ENCODE data around the gene SUMO2. TPM values are rescaled to one million over a fixed set of nuclear protein-coding genes. Genes with fewer than 3 reads are reported as not detected.

The SUMO2 gene
- total RNA-seq: 100 to 1,000 TPM; 506 to 525 TPM

GRCh38 chr17:75182569-75183436 lies at the start of gene SUMO2:
Gene SUMO2, minus strand, starts transcription at chr17:75182959. Its CDS starts 125 bp downstream, at chr17:75182834.
- ChIA-PET POLR2A (interaction anchor here (1.3 to 1.9 kb wide), 9 partner anchors 9 to 69 kb away, joined by 3 to 9 read pairs (median 5); partner anchors contain the start of gene JPT1), CTCF (interaction anchor here (0.9 to 2.7 kb wide), 2 partner anchors 19 to 66 kb away, joined by 5 to 16 read pairs; no protein-coding TSS in a partner anchor)
- peaks cover 29% of the 10 kb centered on the region for H3K36me3 Mint-ChIP-seq (ENCODE audit: low read depth)
- H3K9me3 Mint-ChIP-seq: no peaks in the 10 kb centered on the region
- intact Hi-C loops (cut with micrococcal nuclease): loop anchor here (2.0 kb wide), 1 partner anchor 30 kb away; no protein-coding TSS in a partner anchor
- peaks cover 39% of the 10 kb centered on the region for H3K4me1 Mint-ChIP-seq (ENCODE audit: low read depth)
- no peaks in the 10 kb centered on the region for H3K27me3 Mint-ChIP-seq
- peak; percentile 96 for DNase-seq
- peak; percentile 82 for ATAC-seq
- H3K27ac Mint-ChIP-seq: peak within 1 kb of the TSS; percentile 97
- peak within 1 kb of the TSS; percentile 90 for H3K4me3 Mint-ChIP-seq
- no peak for TF ChIP-seq CTCF (IDR thresholded peaks at IDR 0.05)

GRCh38 chr17:75231741-75232464 lies 49.1 kb upstream of the SUMO2 start:
- ATAC-seq (no peak), DNase-seq (no peak)
- ChIA-PET POLR2A (interaction anchor here (1.0 to 1.5 kb wide), 3 partner anchors 29 to 62 kb away, joined by 3 to 4 read pairs (median 4); partner anchors contain the start of gene MIF4GD), CTCF (interaction anchor here (4.8 kb wide), 1 partner anchor 9 kb away, joined by 54 read pairs; no protein-coding TSS in a partner anchor)
- no peaks in the 10 kb centered on the region for H3K27me3 Mint-ChIP-seq
- no peak overlapping the region for H3K4me3 Mint-ChIP-seq
- no peaks in the 10 kb centered on the region for H3K4me1 Mint-ChIP-seq (ENCODE audit: low read depth)
- intact Hi-C loops (cut with micrococcal nuclease): no loop called here
- TF ChIP-seq CTCF (IDR thresholded peaks at IDR 0.05): no peak
- H3K36me3 Mint-ChIP-seq (ENCODE audit: low read depth): peaks cover 38% of the 10 kb centered on the region
- no peaks in the 10 kb centered on the region for H3K9me3 Mint-ChIP-seq
- no peak overlapping the region for H3K27ac Mint-ChIP-seq

GRCh38 chr17:75231071-75231470 lies 48.3 kb upstream of the SUMO2 start:
- intact Hi-C loops (cut with micrococcal nuclease): no loop called here
- no peaks in the 10 kb centered on the region for H3K27me3 Mint-ChIP-seq
- TF ChIP-seq CTCF (IDR thresholded peaks at IDR 0.05): no peak
- no peak overlapping the region for H3K4me3 Mint-ChIP-seq
- DNase-seq: no peak
- peaks cover 36% of the 10 kb centered on the region for H3K36me3 Mint-ChIP-seq (ENCODE audit: low read depth)
- ChIA-PET CTCF (interaction anchor here (1.5 to 4.8 kb wide), 4 partner anchors 10 to 117 kb away, joined by 3 to 54 read pairs (median 5); no protein-coding TSS in a partner anchor), POLR2A (interaction anchor here (0.8 to 1.6 kb wide), 3 partner anchors 9 to 61 kb away, joined by 4 read pairs; no protein-coding TSS in a partner anchor)
- H3K9me3 Mint-ChIP-seq: no peaks in the 10 kb centered on the region
- H3K27ac Mint-ChIP-seq: no peak overlapping the region
- H3K4me1 Mint-ChIP-seq (ENCODE audit: low read depth): no peaks in the 10 kb centered on the region
- ATAC-seq: no peak

- Mint-ChIP-seq H3K27me3 (no peaks in the 10 kb centered on the region), H3K27ac (no peak overlapping the region), H3K9me3 (no peaks in the 10 kb centered on the region), H3K36me3 (ENCODE audit: low read depth) (peaks cover 30% of the 10 kb centered on the region), H3K4me1 (ENCODE audit: low read depth) (no peaks in the 10 kb centered on the region), H3K4me3 (no peak overlapping the region)
- no peak for ATAC-seq
- TF ChIP-seq CTCF (IDR thresholded peaks at IDR 0.05): no peak
- no peak for DNase-seq
- POLR2A ChIA-PET: interaction anchor here (0.9 to 1.6 kb wide), 6 partner anchors 8 to 42 kb away, joined by 3 to 9 read pairs (median 5); partner anchors contain the start of gene MIF4GD
- intact Hi-C loops (cut with micrococcal nuclease): no loop called here
- CTCF ChIA-PET: interaction anchor here (1.1 to 4.8 kb wide), 7 partner anchors 8 to 184 kb away, joined by 3 to 54 read pairs (median 5); no protein-coding TSS in a partner anchor
These were observed 46.1 kb upstream of the SUMO2 start for GRCh38 chr17:75228847-75229246.
